HEK293T (cell line): ENCODE measurements around the gene EXOC6B.

Experiments used
- CTCF ChIA-PET: fragments of 350-600 bp; formaldehyde crosslinking; extraction: SDS; loops from one replicate; lab custom pipeline; 2021; ENCODE audit warnings: antibody characterized with exemption, inconsistent platforms; lab: Yijun Ruan, JAX
- POLR2A ChIA-PET: fragments of 350-600 bp; formaldehyde crosslinking; extraction: SDS; loops from one replicate; lab custom pipeline; 2020; ENCODE audit warnings: antibody characterized with exemption, inconsistent platforms; lab: Yijun Ruan, JAX
- DNase-seq: peaks from one replicate; pipeline ENCODE4 v3.0.0; 2012; ENCODE audit warnings: mixed read lengths; ENCODE audit errors: extremely low spot score
- ARNT ChIP-seq: fragments of 450-650 bp; IDR thresholded peaks from 2 replicates; pipeline ENCODE4 v1.6.1; 2017; ENCODE audit warnings: mild to moderate bottlenecking
- BHLHE40 ChIP-seq: fragments of 450-650 bp; IDR thresholded peaks from 2 replicates; pipeline ENCODE4 v1.6.1; 2016; ENCODE audit warnings: mild to moderate bottlenecking, moderate library complexity, borderline replicate concordance
- CTBP1 ChIP-seq: fragments of 450-650 bp; IDR thresholded peaks from 2 replicates; pipeline ENCODE4 v1.6.1; 2016; ENCODE audit warnings: borderline replicate concordance
- ELF4 ChIP-seq: fragments of 450-650 bp; IDR thresholded peaks from 2 replicates; pipeline ENCODE4 v1.6.1; 2017; ENCODE audit warnings: antibody characterized with exemption
- FOXA1 ChIP-seq: fragments of 450-650 bp; IDR thresholded peaks from 2 replicates; pipeline ENCODE4 v1.6.1; 2016; ENCODE audit warnings: mild to moderate bottlenecking
- FOXK2 ChIP-seq: fragments of 450-650 bp; IDR thresholded peaks from 2 replicates; pipeline ENCODE4 v1.6.1; 2016; ENCODE audit warnings: mild to moderate bottlenecking
- FOXM1 ChIP-seq: fragments of 450-650 bp; IDR thresholded peaks from 2 replicates; pipeline ENCODE4 v1.6.1; 2017; ENCODE audit warnings: mild to moderate bottlenecking, borderline replicate concordance
- HDGF ChIP-seq: fragments of 450-650 bp; IDR thresholded peaks from 2 replicates; pipeline ENCODE4 v1.6.1; 2017; ENCODE audit warnings: antibody characterized with exemption, borderline replicate concordance
- L3MBTL2 ChIP-seq: fragments of 450-650 bp; conservative IDR thresholded peaks from 2 replicates; pipeline ENCODE4 v1.6.1; 2016; ENCODE audit warnings: mild to moderate bottlenecking
- LEF1 ChIP-seq: fragments of 450-650 bp; IDR thresholded peaks from 2 replicates; pipeline ENCODE4 v1.6.1; 2017; ENCODE audit warnings: mild to moderate bottlenecking, borderline replicate concordance
- NFRKB ChIP-seq: fragments of 450-650 bp; IDR thresholded peaks from 2 replicates; pipeline ENCODE4 v1.6.1; 2016; ENCODE audit warnings: mild to moderate bottlenecking, moderate library complexity
- PKNOX1 ChIP-seq: fragments of 450-650 bp; IDR thresholded peaks from 2 replicates; pipeline ENCODE4 v1.6.1; 2016
- SP1 ChIP-seq: fragments of 450-650 bp; IDR thresholded peaks from 2 replicates; pipeline ENCODE4 v1.6.1; 2017
- SUZ12 ChIP-seq: fragments of 450-650 bp; IDR thresholded peaks from 2 replicates; pipeline ENCODE4 v1.6.1; 2016; ENCODE audit warnings: mild to moderate bottlenecking
- TARDBP ChIP-seq: fragments of 450-650 bp; IDR thresholded peaks from 2 replicates; pipeline ENCODE4 v1.6.1; 2016
- ZNF384 ChIP-seq: fragments of 450-650 bp; IDR thresholded peaks from 2 replicates; pipeline ENCODE4 v1.6.1; 2016

Gene EXOC6B

GRCh38 chr2:72212486-72212855 lies 613.4 kb downstream of the EXOC6B start:
- ChIA-PET POLR2A (no interaction called here), CTCF (no interaction called here)
- no peak for TF ChIP-seq FOXK2
- TF ChIP-seq HDGF = no peak
- TF ChIP-seq SUZ12 = no peak
- no peak for TF ChIP-seq ZNF384
- TF ChIP-seq SP1 = no peak
- no peak for TF ChIP-seq NFRKB

DNA sequence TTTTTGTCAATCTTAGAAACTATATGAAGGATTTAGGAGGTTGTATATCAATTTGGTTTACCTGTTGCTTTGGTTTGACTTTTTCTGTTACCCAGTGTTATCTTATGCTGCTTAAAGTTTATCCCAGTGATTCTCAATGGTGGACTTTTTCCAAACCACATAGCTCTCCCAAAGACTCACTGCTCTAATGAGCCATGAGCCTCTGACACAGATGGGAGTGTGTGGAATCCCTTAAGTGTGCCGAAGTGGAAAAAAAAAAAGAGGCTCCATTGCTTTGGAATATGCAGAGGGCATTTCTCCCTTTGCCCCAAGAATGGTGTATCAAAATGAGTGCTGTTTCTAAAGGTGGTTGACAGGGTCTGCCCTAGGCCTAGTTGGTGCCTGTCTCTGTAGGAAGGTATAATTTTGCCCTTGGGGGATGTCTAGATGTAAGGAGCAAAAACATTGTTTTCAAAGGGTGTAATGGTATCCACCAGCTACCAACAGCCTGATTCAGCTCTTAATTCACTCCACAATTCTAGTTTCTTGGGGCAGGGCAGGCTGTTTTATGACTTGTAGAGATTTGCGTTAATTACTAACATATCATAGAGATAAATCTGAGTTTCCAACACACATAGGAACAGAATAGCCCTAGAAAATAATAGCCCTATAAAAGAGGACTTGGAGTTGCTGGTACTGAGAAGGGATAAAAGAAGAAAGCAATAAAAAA lies 613.9 kb downstream of the EXOC6B start:
- TF ChIP-seq L3MBTL2 = no peak
- no peak for TF ChIP-seq PKNOX1
- no peak for TF ChIP-seq ZNF384
- no peak for TF ChIP-seq SP1
- no peak for TF ChIP-seq HDGF
- no peak for DNase-seq
- POLR2A ChIA-PET = no interaction called here
- CTCF ChIA-PET = no interaction called here

More at GRCh38 chr2:72212486-72212855, 613.4 kb downstream of the EXOC6B start:
- no peak for DNase-seq

GRCh38 chr2:72211350-72211749 lies 614.5 kb downstream of the EXOC6B start:
- POLR2A ChIA-PET = no interaction called here
- TF ChIP-seq CTBP1 = no peak
- no peak for TF ChIP-seq L3MBTL2
- no peak for TF ChIP-seq ELF4
- no peak for TF ChIP-seq FOXA1
- TF ChIP-seq LEF1 = no peak
- DNase-seq = no peak
- CTCF ChIA-PET = no interaction called here

GRCh38 chr2:72210470-72210869 lies 615.4 kb downstream of the EXOC6B start:
- ChIA-PET CTCF (no interaction called here), POLR2A (no interaction called here)
- no peak for DNase-seq
- TF ChIP-seq L3MBTL2 (no peak), TARDBP (no peak), FOXK2 (no peak), HDGF (no peak), FOXM1 (no peak), SUZ12 (no peak), LEF1 (no peak), CTBP1 (no peak), ZNF384 (no peak), NFRKB (no peak), ARNT (no peak), ELF4 (no peak)

GRCh38 chr2:72208225-72208624 lies 617.6 kb downstream of the EXOC6B start:
- POLR2A ChIA-PET = no interaction called here
- TF ChIP-seq HDGF (no peak), FOXM1 (no peak), FOXA1 (no peak), BHLHE40 (no peak), SUZ12 (no peak), LEF1 (no peak), ZNF384 (no peak), ELF4 (no peak), SP1 (no peak), FOXK2 (no peak), NFRKB (no peak), TARDBP (no peak), ARNT (no peak), PKNOX1 (no peak), CTBP1 (no peak)
- no peak for DNase-seq
- CTCF ChIA-PET = no interaction called here

DNA sequence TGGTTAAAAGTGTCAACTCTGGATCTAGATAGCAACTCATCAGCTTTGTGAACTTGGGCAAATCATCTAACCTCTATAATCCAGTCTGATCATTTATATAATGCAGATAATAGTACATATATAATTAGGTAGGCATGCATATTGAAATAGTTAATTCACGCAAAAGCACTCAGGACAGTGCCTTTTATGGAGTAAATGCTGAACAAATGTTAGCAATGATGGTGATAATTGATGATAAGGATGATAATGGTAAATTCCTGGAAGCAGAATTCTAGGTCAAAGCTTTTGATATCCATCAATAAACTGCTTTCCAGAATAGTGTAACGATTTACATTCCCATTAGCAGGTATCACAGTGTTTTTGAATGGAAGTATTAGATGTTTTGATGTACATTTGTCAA lies 618.5 kb downstream of the EXOC6B start:
- no peak for TF ChIP-seq ZNF384
- no peak for TF ChIP-seq L3MBTL2
- TF ChIP-seq ELF4 = no peak
- no peak for TF ChIP-seq NFRKB
- TF ChIP-seq LEF1 = no peak
- no peak for TF ChIP-seq ARNT
- TF ChIP-seq SP1 = no peak
- DNase-seq = no peak
- ChIA-PET CTCF (no interaction called here), POLR2A (no interaction called here)

DNA sequence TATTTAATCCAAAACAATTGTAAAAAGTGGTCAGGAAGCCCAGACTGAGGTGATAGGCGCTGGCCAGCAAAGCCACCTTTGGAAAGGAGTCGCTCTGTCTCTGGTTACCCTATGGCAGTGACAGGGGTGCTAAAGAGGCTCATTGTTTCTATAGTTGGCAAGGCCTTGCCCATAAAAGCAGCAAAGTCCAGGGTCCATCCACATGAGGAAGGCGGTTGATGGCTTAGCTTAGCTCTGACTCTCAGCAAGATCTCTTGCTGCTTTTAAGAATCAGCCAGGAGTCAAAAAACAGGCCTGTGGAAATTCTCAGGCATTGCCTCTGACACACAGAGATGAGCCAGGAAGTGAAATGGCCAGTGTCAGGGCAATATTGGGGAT lies 620.3 kb downstream of the EXOC6B start:
- TF ChIP-seq CTBP1 = no peak
- no peak for TF ChIP-seq PKNOX1
- TF ChIP-seq SP1 = no peak
- no peak for TF ChIP-seq L3MBTL2
- no peak for TF ChIP-seq TARDBP
- no peak for TF ChIP-seq BHLHE40
- no peak for TF ChIP-seq ZNF384
- no peak for TF ChIP-seq SUZ12
- TF ChIP-seq FOXM1 = no peak
- ChIA-PET CTCF (no interaction called here), POLR2A (no interaction called here)
- DNase-seq = no peak
